HepG2 (cell line): ENCODE results near the gene TEF. TPM values are rescaled to one million over a fixed set of nuclear protein-coding genes. Genes with fewer than 3 reads are reported as not detected.

Experiments used
- ASH2L ChIP-seq: fragments of 300-600, 200-600 bp; sonication (generic); IDR thresholded peaks from 2 replicates; pipeline ENCODE4 v1.7.0; 2017; ENCODE audit warnings: low read depth, mild to moderate bottlenecking, moderate library complexity, mixed read lengths, low read length; ENCODE audit not compliant: insufficient read length
- CC2D1A ChIP-seq: sonication (generic); formaldehyde crosslinking; IDR thresholded peaks from 2 replicates; pipeline ENCODE4 v1.8.1; 2023; ENCODE audit warnings: mild to moderate bottlenecking, missing genetic modification reagents
- ELF1 ChIP-seq: sonication (generic); formaldehyde crosslinking; IDR thresholded peaks from 2 replicates; pipeline ENCODE4 v1.4.0; 2020; ENCODE audit warnings: missing genetic modification reagents
- ERF ChIP-seq: IDR thresholded peaks from 2 replicates; pipeline ENCODE4 v1.6.1; 2018; ENCODE audit warnings: missing biosample characterization, missing genetic modification reagents
- FOXO1 ChIP-seq: sonication (generic); formaldehyde crosslinking; IDR thresholded peaks from 2 replicates; pipeline ENCODE4 v1.4.0; 2020; ENCODE audit warnings: missing genetic modification reagents
- HDAC6 ChIP-seq: fragments of 200-600 bp; sonication (generic); IDR thresholded peaks from 2 replicates; pipeline ENCODE4 v1.7.0; 2017; ENCODE audit warnings: mild to moderate bottlenecking, antibody characterized with exemption, low read length, low read depth
- HNF4A ChIP-seq: sonication (generic); formaldehyde crosslinking; IDR thresholded peaks from 2 replicates; pipeline ENCODE4 v1.4.0; 2020; ENCODE audit warnings: missing genetic modification reagents
- KLF16 ChIP-seq, 2 experiments: sonication (generic) in 1 of 2; formaldehyde crosslinking in 1 of 2; IDR thresholded peaks; 2 replicates each; pipeline versions ENCODE4 v1.6.1 to v1.8.0; 2016 to 2023; ENCODE audit warnings: missing genetic modification reagents in 2 of 2, missing compliant biosample characterization in 1 of 2
- MZF1 ChIP-seq: sonication (generic); formaldehyde crosslinking; IDR thresholded peaks from 2 replicates; pipeline ENCODE4 v1.8.1; 2023; ENCODE audit warnings: mild to moderate bottlenecking, missing genetic modification reagents, borderline replicate concordance
- NONO ChIP-seq, 2 experiments: fragments of 450-650 bp in 1 of 2; sonication (generic) in 1 of 2; formaldehyde crosslinking in 1 of 2; IDR thresholded peaks in 1 of 2; conservative IDR thresholded peaks in 1 of 2; 2 replicates each; pipeline versions ENCODE4 v1.6.1 to v1.8.0; 2017 to 2022; ENCODE audit warnings: mild to moderate bottlenecking in 1 of 2, missing genetic modification reagents in 1 of 2, moderate library complexity in 1 of 2
- RXRB ChIP-seq: IDR thresholded peaks from 2 replicates; pipeline ENCODE4 v1.6.1; 2016; ENCODE audit warnings: borderline replicate concordance, missing genetic modification reagents, missing compliant biosample characterization
- STAG1 ChIP-seq: sonication (generic); formaldehyde crosslinking; IDR thresholded peaks from 2 replicates; pipeline ENCODE4 v1.4.0; 2020; ENCODE audit warnings: missing genetic modification reagents
- STAT6 ChIP-seq: sonication (generic); formaldehyde crosslinking; IDR thresholded peaks from 2 replicates; pipeline ENCODE4 v1.4.0; 2020; ENCODE audit warnings: missing genetic modification reagents, mild to moderate bottlenecking, borderline replicate concordance
- TFAP4 ChIP-seq: sonication (generic); IDR thresholded peaks from 2 replicates; pipeline ENCODE4 v1.6.1; 2016; ENCODE audit warnings: low read depth, borderline replicate concordance
- THAP8 ChIP-seq: sonication (generic); formaldehyde crosslinking; IDR thresholded peaks from 2 replicates; pipeline ENCODE4 v1.5.1; 2020; ENCODE audit warnings: missing genetic modification reagents, mild to moderate bottlenecking, borderline replicate concordance
- YY1 ChIP-seq: IDR thresholded peaks from 2 replicates; pipeline ENCODE4 v1.6.1; 2011; ENCODE audit warnings: low read length, low read depth, moderate library complexity, mild to moderate bottlenecking; ENCODE audit not compliant: insufficient read depth, insufficient replicate concordance
- ZBTB46 ChIP-seq: sonication (generic); formaldehyde crosslinking; IDR thresholded peaks from 2 replicates; pipeline ENCODE4 v1.4.0; 2020; ENCODE audit warnings: mild to moderate bottlenecking, missing genetic modification reagents, borderline replicate concordance
- ZNF20 ChIP-seq: sonication (generic); formaldehyde crosslinking; IDR thresholded peaks from 2 replicates; pipeline ENCODE4 v1.4.0; 2020; ENCODE audit warnings: mild to moderate bottlenecking, moderate library complexity, missing genetic modification reagents
- ZNF414 ChIP-seq: sonication (generic); formaldehyde crosslinking; IDR thresholded peaks from 2 replicates; pipeline ENCODE4 v1.5.0; 2020; ENCODE audit warnings: missing genetic modification reagents
- ZNF530 ChIP-seq: sonication (generic); formaldehyde crosslinking; IDR thresholded peaks from 2 replicates; pipeline ENCODE4 v1.5.0; 2020; ENCODE audit warnings: low read depth, mild to moderate bottlenecking, missing genetic modification reagents
- ZNF784 ChIP-seq: sonication (generic); formaldehyde crosslinking; IDR thresholded peaks from 2 replicates; pipeline ENCODE4 v1.5.1; 2020; ENCODE audit warnings: missing genetic modification reagents, mild to moderate bottlenecking, borderline replicate concordance
- polyA plus RNA-seq, 8 experiments: library from polyadenylated mRNA; depleted of rRNA in 3 of 8; stranded (reverse) in 7 of 8; unstranded in 1 of 8; fragments of >200 nt; fragmentation: Illumina TruSeq in 4 of 8; extraction: Trizol in 4 of 8; gene quantifications; 2 replicates each; pipeline versions ENCODE4 v1.2.1 to v1.2.3, GENCODE V29; 2011 to 2016; ENCODE audit warnings: low read depth in 4 of 8, missing spikeins in 1 of 8, mixed read lengths in 1 of 8; ENCODE audit not compliant: insufficient read depth in 1 of 8
- total RNA-seq, 5 experiments: library from RNA; depleted of rRNA; stranded (reverse); fragments of >200 nt; fragmentation: Illumina TruSeq; extraction: Trizol; gene quantifications; 2 replicates each; pipeline ENCODE4 v1.2.3, GENCODE V29; 2016; ENCODE audit warnings: low read depth in 1 of 5

Gene TEF
- total and polyA plus RNA-seq, 2 of the 13 experiments (the other 11 are each of a cell fraction or from before 2014, with no cell fraction given), result 7.6 to 11.2 TPM

GRCh38 chr22:41403532-41404318, 22.0 kb downstream of the TEF start (continued):
- TF ChIP-seq KLF16 (CRISPR knock-in tag; IDR thresholded peaks at IDR 0.05), result no peak
- TF ChIP-seq ZBTB46 (CRISPR knock-in tag), result peak; percentile 72; the same call in 1 of the 2 replicates
- TF ChIP-seq FOXO1 (CRISPR knock-in tag), result no peak
- no peak for TF ChIP-seq HDAC6
- peak; percentile 62; the same call in 1 of the 2 replicates for TF ChIP-seq RXRB (CRISPR knock-in tag)
- TF ChIP-seq STAT6, result no peak
- TF ChIP-seq TFAP4, result peak; percentile 44; the same call in 1 of the 2 replicates
- TF ChIP-seq ZNF414, result no peak
- peak; percentile 29 for TF ChIP-seq YY1
- TF ChIP-seq ERF (CRISPR knock-in tag), result peak; percentile 67
- TF ChIP-seq STAG1, result peak; percentile 98
- TF ChIP-seq CC2D1A (CRISPR knock-in tag), result no peak
- no peak for TF ChIP-seq ZNF20 (CRISPR knock-in tag)
- TF ChIP-seq ASH2L, result no peak
- TF ChIP-seq ZNF530 (CRISPR knock-in tag), result no peak
- TF ChIP-seq HNF4A, result peak; percentile 63
- no peak for TF ChIP-seq THAP8 (CRISPR knock-in tag)
- TF ChIP-seq NONO (IDR thresholded peaks at IDR 0.05), result no peak
- TF ChIP-seq NONO (CRISPR knock-in tag; conservative IDR thresholded peaks at IDR 0.05), result peak; percentile 82
- TF ChIP-seq MZF1, result peak; percentile 82; the same call in 1 of the 2 replicates
- TF ChIP-seq ZNF784 (CRISPR knock-in tag), result no peak
- TF ChIP-seq ELF1 (CRISPR knock-in tag), result peak; percentile 43; the same call in 1 of the 2 replicates
